ENCODE data around the gene ITGA3. TPM values are rescaled to one million over a fixed set of nuclear protein-coding genes. Genes with fewer than 3 reads are reported as not detected.
"Not testable (repeated sequence)": the region's sequence is repeated elsewhere in the genome, so short reads cannot be mapped to it uniquely, and the experiment has no call there.

The ITGA3 gene
- total RNA-seq, 1 donor from 2014 or later = 17.0 TPM

DNA sequence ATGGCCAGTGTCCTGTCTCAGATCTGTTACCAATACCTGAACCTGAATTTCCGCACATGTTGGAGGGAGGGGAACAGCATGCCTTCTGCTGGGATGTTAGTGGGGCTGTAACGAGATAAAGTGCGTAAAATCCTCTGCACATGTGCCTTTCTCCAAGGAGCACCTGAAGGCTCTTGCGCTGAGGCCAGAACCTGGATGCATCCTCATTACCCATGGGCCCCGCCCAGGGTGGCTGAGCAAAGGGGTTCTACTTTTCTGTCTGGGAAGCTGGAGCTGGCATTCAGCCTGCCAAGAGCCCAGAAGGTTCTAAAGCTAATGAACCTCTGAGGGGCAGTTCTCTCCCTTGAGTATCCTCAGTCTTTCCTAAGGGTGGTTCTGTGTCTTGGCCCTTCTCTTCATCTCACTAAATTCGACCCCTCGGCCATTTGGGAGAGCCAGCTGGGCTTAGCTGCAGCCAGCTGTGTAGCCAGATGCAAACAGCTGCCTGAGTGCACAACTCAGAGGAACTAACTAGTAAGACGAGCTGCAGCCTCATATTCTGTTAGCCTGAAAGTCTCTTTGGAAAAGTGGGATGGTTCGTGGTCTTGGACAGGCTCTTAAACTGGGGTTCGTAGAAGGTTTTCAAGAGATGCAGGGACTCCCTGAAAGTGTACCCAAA is 2.5 kb downstream of the ITGA3 start:
- H3K9me3 ChIP-seq (replicated peaks) = no peaks in the 10 kb centered on the region
- peaks cover 100% of the 10 kb centered on the region for H3K4me1 ChIP-seq
- peak overlapping the region; percentile 91 for H3K27ac ChIP-seq (replicated peaks)
- TF ChIP-seq, protein P1, sequence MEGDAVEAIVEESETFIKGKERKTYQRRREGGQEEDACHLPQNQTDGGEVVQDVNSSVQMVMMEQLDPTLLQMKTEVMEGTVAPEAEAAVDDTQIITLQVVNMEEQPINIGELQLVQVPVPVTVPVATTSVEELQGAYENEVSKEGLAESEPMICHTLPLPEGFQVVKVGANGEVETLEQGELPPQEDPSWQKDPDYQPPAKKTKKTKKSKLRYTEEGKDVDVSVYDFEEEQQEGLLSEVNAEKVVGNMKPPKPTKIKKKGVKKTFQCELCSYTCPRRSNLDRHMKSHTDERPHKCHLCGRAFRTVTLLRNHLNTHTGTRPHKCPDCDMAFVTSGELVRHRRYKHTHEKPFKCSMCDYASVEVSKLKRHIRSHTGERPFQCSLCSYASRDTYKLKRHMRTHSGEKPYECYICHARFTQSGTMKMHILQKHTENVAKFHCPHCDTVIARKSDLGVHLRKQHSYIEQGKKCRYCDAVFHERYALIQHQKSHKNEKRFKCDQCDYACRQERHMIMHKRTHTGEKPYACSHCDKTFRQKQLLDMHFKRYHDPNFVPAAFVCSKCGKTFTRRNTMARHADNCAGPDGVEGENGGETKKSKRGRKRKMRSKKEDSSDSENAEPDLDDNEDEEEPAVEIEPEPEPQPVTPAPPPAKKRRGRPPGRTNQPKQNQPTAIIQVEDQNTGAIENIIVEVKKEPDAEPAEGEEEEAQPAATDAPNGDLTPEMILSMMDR (IDR thresholded peaks at IDR 0.05; ENCODE audit: borderline replicate concordance) = no peak
- no peaks in the 10 kb centered on the region for H3K27me3 ChIP-seq (ENCODE audit: low read depth)
- no peaks in the 10 kb centered on the region for H3K36me3 ChIP-seq
- H3K4me3 ChIP-seq = peak overlapping the region; percentile 83
- DNase-seq = no peak
- intact Hi-C loops (cut with micrococcal nuclease) = no loop called here

- Histone ChIP-seq H3K27me3 (ENCODE audit: low read depth) (no peaks in the 10 kb centered on the region), H3K27ac (replicated peaks) (peak overlapping the region; percentile 91), H3K4me1 (peaks cover 100% of the 10 kb centered on the region), H3K9me3 (replicated peaks) (no peaks in the 10 kb centered on the region), H3K4me3 (peak overlapping the region; percentile 47), H3K36me3 (no peaks in the 10 kb centered on the region)
- TF ChIP-seq, protein P1 (IDR thresholded peaks at IDR 0.05; ENCODE audit: borderline replicate concordance) = no peak
- DNase-seq = no peak
- intact Hi-C loops (cut with micrococcal nuclease) = no loop called here
Measured at GRCh38 chr17:50059256-50059655, 3.3 kb downstream of the ITGA3 start.

DNA sequence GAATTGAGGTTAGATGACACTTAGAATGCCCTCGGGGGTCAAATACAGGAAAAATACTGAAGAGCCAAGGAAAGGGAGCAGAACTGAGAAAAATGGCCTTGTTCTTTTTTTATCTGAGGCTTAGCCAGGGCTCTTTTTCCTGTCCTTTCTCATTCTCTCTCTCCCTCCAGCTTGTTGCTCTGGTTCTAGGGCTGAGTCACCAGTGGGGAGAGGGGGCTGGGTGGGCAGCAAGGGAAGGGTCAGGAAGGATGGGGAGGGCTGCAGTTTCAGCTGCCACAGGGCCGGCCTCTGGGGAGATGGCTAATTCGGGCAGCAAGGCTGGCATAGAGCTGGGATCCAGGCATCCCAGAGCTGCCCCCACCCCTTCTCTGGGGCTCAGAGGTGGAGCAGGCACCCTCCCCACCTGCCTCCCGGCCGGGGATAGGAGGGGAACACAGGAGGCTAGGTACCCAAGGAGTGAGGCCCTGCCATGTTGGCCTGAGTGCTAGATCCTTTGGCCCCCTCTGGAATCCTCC is 3.9 kb downstream of the ITGA3 start:
- Histone ChIP-seq H3K36me3 (no peaks in the 10 kb centered on the region), H3K27ac (replicated peaks) (peak overlapping the region; percentile 91), H3K4me1 (peaks cover 100% of the 10 kb centered on the region), H3K9me3 (replicated peaks) (no peaks in the 10 kb centered on the region), H3K4me3 (peak overlapping the region; percentile 47), H3K27me3 (ENCODE audit: low read depth) (no peaks in the 10 kb centered on the region)
- no peak for DNase-seq
- TF ChIP-seq, protein P1 (IDR thresholded peaks at IDR 0.05; ENCODE audit: borderline replicate concordance) = no peak
- intact Hi-C loops (cut with micrococcal nuclease) = no loop called here

GRCh38 chr17:50060951-50061712 is 5.2 kb downstream of the ITGA3 start:
- intact Hi-C loops (cut with micrococcal nuclease) = no loop called here
- no peaks in the 10 kb centered on the region for H3K27me3 ChIP-seq (ENCODE audit: low read depth)
- TF ChIP-seq, protein P1 (IDR thresholded peaks at IDR 0.05; ENCODE audit: borderline replicate concordance) = no peak
- H3K9me3 ChIP-seq (replicated peaks) = no peaks in the 10 kb centered on the region
- H3K4me3 ChIP-seq = peak overlapping the region; percentile 55
- H3K36me3 ChIP-seq = no peaks in the 10 kb centered on the region
- H3K4me1 ChIP-seq = peaks cover 100% of the 10 kb centered on the region
- DNase-seq = peak; percentile 90
- peak overlapping the region; percentile 91 for H3K27ac ChIP-seq (replicated peaks)

- intact Hi-C loops (cut with micrococcal nuclease); DNase-seq; H3K36me3 ChIP-seq; H3K9me3 ChIP-seq (replicated peaks); H3K27me3 ChIP-seq (ENCODE audit: low read depth): not testable (repeated sequence)
- peaks cover 100% of the 10 kb centered on the region for H3K4me1 ChIP-seq
- peak overlapping the region; percentile 55 for H3K4me3 ChIP-seq
- peak overlapping the region; percentile 91 for H3K27ac ChIP-seq (replicated peaks)
Measured at GRCh38 chr17:50061713-50062045, 5.8 kb downstream of the ITGA3 start.

Measured in left ventricle myocardium inferior (tissue), 1 donor.